ENCODE measurements around the gene HOXD11. TPM values are rescaled to one million over a fixed set of nuclear protein-coding genes. Genes with fewer than 3 reads are reported as not detected.

Gene HOXD11
- total and polyA plus RNA-seq, 9 of the 15 experiments (the other 6 are each of a cell fraction or from before 2014, with no cell fraction given) = not detected

DNA sequence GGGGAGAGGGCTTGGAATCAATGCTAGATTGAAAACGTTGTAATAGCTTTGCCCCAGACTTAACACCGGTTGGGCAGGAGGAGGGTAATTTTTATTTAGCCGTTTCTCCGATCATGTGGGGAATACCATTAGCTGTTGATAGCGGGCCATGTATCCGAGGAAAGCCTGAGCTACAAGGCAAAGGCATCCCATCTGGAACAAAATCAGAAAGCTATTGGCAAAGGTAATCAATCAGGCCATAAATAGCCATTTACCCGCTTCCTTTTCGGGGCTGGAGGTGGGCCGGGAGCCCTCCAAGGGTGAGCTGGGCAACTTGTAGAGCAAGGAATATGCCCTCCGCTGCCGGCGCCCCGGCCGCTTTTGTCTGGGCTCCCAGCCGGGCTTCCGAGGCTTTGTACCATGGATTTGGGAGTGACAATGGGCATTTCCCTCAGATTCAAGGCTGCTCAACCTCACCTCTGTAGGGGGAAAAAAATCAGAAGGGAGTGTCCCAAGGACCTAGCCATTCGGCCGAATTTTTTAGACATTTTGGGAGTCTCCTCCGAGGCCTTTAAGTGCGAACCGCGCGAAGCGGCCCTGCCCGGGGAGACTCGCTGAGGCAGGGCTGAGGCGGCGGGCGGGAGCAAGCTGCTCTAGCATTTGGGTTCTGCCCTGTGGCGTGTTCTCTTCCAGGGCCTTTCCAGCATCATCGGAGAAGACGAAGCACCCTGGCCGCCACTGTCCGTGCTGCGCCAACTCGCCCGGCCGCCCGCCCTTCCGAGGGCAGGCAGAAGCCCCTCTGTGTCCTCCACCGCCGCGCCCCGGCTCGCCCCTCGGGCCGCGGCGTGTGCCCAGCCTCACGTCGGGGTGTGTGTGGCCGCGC lies 14.3 kb downstream of the HOXD11 start:
- in situ Hi-C loops (cut with MboI) = no loop called here
- 24% methylated on average over 43 of the region's 53 CpGs for WGBS (ENCODE audit: insufficient coverage, low coverage, missing lambda C conversion rate)
- no peaks in the 10 kb centered on the region for H3K79me2 ChIP-seq (ENCODE audit: control insufficient read depth, insufficient read depth, low read length)

DNA sequence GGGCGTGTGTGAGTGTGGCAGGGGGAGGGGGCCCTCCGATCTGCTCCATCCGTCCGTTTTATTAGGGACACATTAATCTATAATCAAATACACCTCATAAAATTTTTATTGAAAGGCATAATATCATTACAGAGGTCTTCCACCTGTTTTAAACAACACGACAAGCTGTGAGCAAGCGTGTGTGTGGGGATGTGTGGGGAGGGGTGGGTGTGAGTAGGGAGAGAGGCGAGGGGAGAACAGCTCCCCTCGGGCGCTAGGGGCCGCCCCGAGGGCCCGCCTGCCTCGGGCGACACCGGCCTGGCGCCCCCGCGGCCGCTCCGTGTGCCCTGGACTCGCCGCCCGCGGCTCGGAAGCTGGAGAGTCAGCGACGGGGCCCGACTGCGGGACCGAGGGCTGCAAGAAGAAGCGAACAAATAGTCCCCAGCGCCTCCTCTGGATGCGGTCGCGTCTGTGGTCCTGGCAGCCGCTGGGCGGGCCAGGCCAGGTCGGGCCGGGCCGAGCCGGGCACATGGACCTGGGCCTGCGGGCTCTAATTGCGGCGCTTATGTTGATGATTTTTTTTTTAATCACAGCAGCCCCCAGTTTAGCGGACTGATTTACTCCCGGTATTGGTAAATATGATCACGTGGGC lies 15.1 kb downstream of the HOXD11 start:
- Histone ChIP-seq H3K27me3 (ENCODE audit: control insufficient read depth in 2 of 2, insufficient read depth in 2 of 2, low read length in 2 of 2) (peaks cover 73 to 74% of the 10 kb centered on the region in 2 experiments), H3K27ac (ENCODE audit: extremely low read depth, low read depth, low read length) (no peak overlapping the region), H2AFZ (ENCODE audit: low read depth, low read length) (no peak overlapping the region), H3K4me1 (replicated peaks in 1 of 2; ENCODE audit: control insufficient read depth in 2 of 2, insufficient read depth in 2 of 2, low read length in 2 of 2) (peaks cover 0 to 23% of the 10 kb centered on the region in 2 experiments; a peak in 2 of 5 replicates), H4K20me1 (replicated peaks; ENCODE audit: control insufficient read depth, insufficient read depth, low read length) (peaks cover 3% of the 10 kb centered on the region; the same call in 1 of the 2 replicates), H3K4me3 (no peak overlapping the region), H3K36me3 (ENCODE audit: control insufficient read depth, insufficient read depth, low read length) (no peaks in the 10 kb centered on the region), H3K9me3 (replicated peaks; ENCODE audit: control insufficient read depth, insufficient read depth, low read depth, low read length) (no peaks in the 10 kb centered on the region), H3K9ac (ENCODE audit: insufficient read depth in 1 of 2, low read depth in 2 of 2, low read length in 2 of 2) (no peak overlapping the region), H3K9me1 (ENCODE audit: control insufficient read depth, insufficient read depth, low read length) (no peaks in the 10 kb centered on the region), H3K79me2 (ENCODE audit: control insufficient read depth, insufficient read depth, low read length) (no peaks in the 10 kb centered on the region), H3K4me2 (ENCODE audit: insufficient read depth, low read length) (no peak overlapping the region)
- ATAC-seq (no peak), DNase-seq (ENCODE audit: extremely low read depth in 1 of 4, low spot score in 3 of 4) (no peak), FAIRE-seq (no peak)
- in situ Hi-C loops (cut with MboI) = no loop called here
- intact Hi-C loops (cut with micrococcal nuclease) = no loop called here
- CTCF ChIA-PET (ENCODE audit: low intra/inter-chr PET ratio) = no interaction called here
- WGBS (ENCODE audit: insufficient coverage, low coverage, missing lambda C conversion rate) = 22% methylated on average over 46 of the region's 47 CpGs
- TF ChIP-seq ZNF512 (tag; IDR thresholded peaks at IDR 0.05) = no peak
- TF ChIP-seq, protein P1, sequence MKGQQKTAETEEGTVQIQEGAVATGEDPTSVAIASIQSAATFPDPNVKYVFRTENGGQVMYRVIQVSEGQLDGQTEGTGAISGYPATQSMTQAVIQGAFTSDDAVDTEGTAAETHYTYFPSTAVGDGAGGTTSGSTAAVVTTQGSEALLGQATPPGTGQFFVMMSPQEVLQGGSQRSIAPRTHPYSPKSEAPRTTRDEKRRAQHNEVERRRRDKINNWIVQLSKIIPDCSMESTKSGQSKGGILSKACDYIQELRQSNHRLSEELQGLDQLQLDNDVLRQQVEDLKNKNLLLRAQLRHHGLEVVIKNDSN (CRISPR knock-in tag; IDR thresholded peaks at IDR 0.05) = 0 out of 2 replicates have a peak, but pooled peaks have one; percentile 32
- no TSS peak for BruUV-seq (replicated peaks)
- POLR2A ChIA-PET = no interaction called here

More for the DNA sequence above, 14.3 kb downstream of the HOXD11 start:
- Histone ChIP-seq H2AFZ (ENCODE audit: low read depth, low read length) (no peak overlapping the region), H3K9ac (ENCODE audit: insufficient read depth in 1 of 2, low read depth in 2 of 2, low read length in 2 of 2) (no peak overlapping the region), H4K20me1 (replicated peaks; ENCODE audit: control insufficient read depth, insufficient read depth, low read length) (peaks cover 3% of the 10 kb centered on the region; the same call in 1 of the 2 replicates), H3K9me3 (replicated peaks; ENCODE audit: control insufficient read depth, insufficient read depth, low read depth, low read length) (no peaks in the 10 kb centered on the region), H3K9me1 (ENCODE audit: control insufficient read depth, insufficient read depth, low read length) (no peaks in the 10 kb centered on the region), H3K4me2 (ENCODE audit: insufficient read depth, low read length) (no peak overlapping the region), H3K36me3 (ENCODE audit: control insufficient read depth, insufficient read depth, low read length) (no peaks in the 10 kb centered on the region), H3K27ac (ENCODE audit: extremely low read depth, low read depth, low read length) (no peak overlapping the region), H3K4me1 (replicated peaks in 1 of 2; ENCODE audit: control insufficient read depth in 2 of 2, insufficient read depth in 2 of 2, low read length in 2 of 2) (peaks cover 0 to 25% of the 10 kb centered on the region in 2 experiments; a peak in 2 of 5 replicates), H3K27me3 (ENCODE audit: control insufficient read depth in 2 of 2, insufficient read depth in 2 of 2, low read length in 2 of 2) (peaks cover 79 to 82% of the 10 kb centered on the region in 2 experiments), H3K4me3 (no peak overlapping the region)
- DNase-seq (ENCODE audit: extremely low read depth in 1 of 4, low spot score in 3 of 4) (no peak), ATAC-seq (no peak), FAIRE-seq (no peak)
- intact Hi-C loops (cut with micrococcal nuclease) = no loop called here
- ChIA-PET CTCF (ENCODE audit: low intra/inter-chr PET ratio) (no interaction called here), POLR2A (no interaction called here)
- TF ChIP-seq ZNF224 (CRISPR knock-in tag; IDR thresholded peaks at IDR 0.05) = no peak
- no TSS peak for BruUV-seq (replicated peaks)

All from K562 (cell line).